Type B pancreatic cell (in vitro differentiated cells): ENCODE results near the gene TRMT112. TPM values are rescaled to one million over a fixed set of nuclear protein-coding genes. Genes with fewer than 3 reads are reported as not detected.
A peak's percentile ranks its signal among the peaks of the same experiment; 100 is the strongest.
"Not testable (repeated sequence)": the region's sequence is repeated elsewhere in the genome, so short reads cannot be mapped to it uniquely, and the experiment has no call there.

Source experiments
- DNase-seq: peaks from one replicate; pipeline ENCODE4 v3.0.0; 2021; ENCODE audit warnings: mixed read lengths; ENCODE audit not compliant: unreplicated experiment; ENCODE audit errors: extremely low spot score
- H3K27ac Mint-ChIP-seq: 2 replicates; pipeline ENCODE4 v1.8.0; 2021; ENCODE audit warnings: mild to moderate bottlenecking, mixed read lengths
- H3K27me3 Mint-ChIP-seq: 2 replicates; pipeline ENCODE4 v1.8.0; 2021; ENCODE audit warnings: mixed read lengths
- H3K36me3 Mint-ChIP-seq: 2 replicates; pipeline ENCODE4 v1.8.0; 2021; ENCODE audit warnings: mixed read lengths
- H3K4me1 Mint-ChIP-seq: one replicate; pipeline ENCODE4 v1.8.0; 2021; ENCODE audit warnings: mixed read lengths; ENCODE audit not compliant: unreplicated experiment
- H3K4me3 Mint-ChIP-seq: 2 replicates; pipeline ENCODE4 v1.8.0; 2021; ENCODE audit warnings: mild to moderate bottlenecking, mixed read lengths
- H3K9me3 Mint-ChIP-seq: 2 replicates; pipeline ENCODE4 v1.8.0; 2021; ENCODE audit warnings: mixed read lengths
- CTCF ChIP-seq: fragments of 200-600 bp; sonication (generic); conservative IDR thresholded peaks from 2 replicates; pipeline ENCODE4 v1.5.0; 2021; ENCODE audit warnings: antibody characterized with exemption, mild to moderate bottlenecking
- total RNA-seq: library from RNA; stranded (reverse); gene quantifications from 2 replicates; pipeline ENCODE4 v1.2.1, GENCODE V29; 2021; ENCODE audit warnings: low replicate concordance

The TRMT112 gene
- total RNA-seq, 1 donor from 2014 or later: 198 TPM

- peak; percentile 93 for DNase-seq
- TF ChIP-seq CTCF: peak; percentile 30
- H3K4me3 Mint-ChIP-seq: peak within 1 kb of the TSS; percentile 97
- H3K9me3 Mint-ChIP-seq: no peaks in the 10 kb centered on the region
- no peaks in the 10 kb centered on the region for H3K27me3 Mint-ChIP-seq
- H3K27ac Mint-ChIP-seq: peak within 1 kb of the TSS; percentile 100
- H3K4me1 Mint-ChIP-seq: peaks cover 21% of the 10 kb centered on the region
- peaks cover 9% of the 10 kb centered on the region for H3K36me3 Mint-ChIP-seq
These were observed 804 bp upstream of the TRMT112 start, which contains the start of gene PRDX5 for GRCh38 chr11:64317961-64318765. Gene PRDX5 (plus strand): TSS chr11:64318121. CDS start chr11:64318216, 95 bp downstream.

GRCh38 chr11:64316672-64317324, 561 bp downstream of the TRMT112 start:
- TF ChIP-seq CTCF: no peak
- Mint-ChIP-seq H3K36me3 (peaks cover 13% of the 10 kb centered on the region), H3K27ac (peak overlapping the region; percentile 100), H3K27me3 (no peaks in the 10 kb centered on the region), H3K9me3 (no peaks in the 10 kb centered on the region), H3K4me3 (peak overlapping the region; percentile 97), H3K4me1 (peaks cover 20% of the 10 kb centered on the region)
- DNase-seq: no peak

- H3K27me3 Mint-ChIP-seq, H3K36me3 Mint-ChIP-seq, DNase-seq, H3K9me3 Mint-ChIP-seq: not testable (repeated sequence)
- Mint-ChIP-seq H3K27ac (peak overlapping the region; percentile 100), H3K4me1 (peaks cover 16% of the 10 kb centered on the region), H3K4me3 (peak overlapping the region; percentile 97)
These were observed 1.5 kb downstream of the TRMT112 start for GRCh38 chr11:64315667-64316526.

- Mint-ChIP-seq H3K36me3 (peaks cover 5% of the 10 kb centered on the region), H3K4me3 (peak overlapping the region; percentile 47), H3K4me1 (peaks cover 16% of the 10 kb centered on the region), H3K27ac (peak overlapping the region; percentile 59), H3K27me3 (no peaks in the 10 kb centered on the region), H3K9me3 (no peaks in the 10 kb centered on the region)
- no peak for DNase-seq
- TF ChIP-seq CTCF: no peak
These were observed 2.4 kb downstream of the TRMT112 start for GRCh38 chr11:64314805-64315561.

GRCh38 chr11:64314146-64314804, 3.1 kb downstream of the TRMT112 start:
- Mint-ChIP-seq H3K9me3 (no peaks in the 10 kb centered on the region), H3K36me3 (peaks cover 5% of the 10 kb centered on the region), H3K27me3 (no peaks in the 10 kb centered on the region), H3K27ac (peak overlapping the region; percentile 59), H3K4me3 (peak overlapping the region; percentile 44), H3K4me1 (peaks cover 14% of the 10 kb centered on the region)
- no peak for DNase-seq
- TF ChIP-seq CTCF: peak; percentile 28
